GM12878 (cell line): ENCODE data around the gene IFI27L1. TPM values are rescaled to one million over a fixed set of nuclear protein-coding genes. Genes with fewer than 3 reads are reported as not detected.

Source experiments
- ATAC-seq: fragments of 200-7000 bp; cut with Tn5 transposase; 3 replicates; pipeline ENCODE4 v1.9.1; 2020; ENCODE audit warnings: mild to moderate bottlenecking, moderate library complexity
- BruUV-seq: library from RNA; stranded (reverse); fragments of 400-500 nt; replicated peaks from 2 replicates; lab custom pipeline; 2021; lab: Mats Ljungman, UMichigan
- CTCF ChIA-PET: fragments of 300-600 bp; sonication (Branson Sonifier 250); formaldehyde crosslinking; extraction: SDS; loops from one replicate; lab custom pipeline; 2021; ENCODE audit warnings: inconsistent platforms; lab: Yijun Ruan, JAX
- POLR2A ChIA-PET: fragments of 350-600 bp; formaldehyde crosslinking; extraction: SDS; loops from one replicate; lab custom pipeline; 2021; ENCODE audit warnings: inconsistent platforms; lab: Charles Lee
- RAD21 ChIA-PET: fragments of 300-600 bp; sonication (Branson Sonifier 250); formaldehyde crosslinking; loops from one replicate; lab custom pipeline; 2023; ENCODE audit warnings: antibody characterized with exemption; ENCODE audit not compliant: unreplicated experiment; lab: Charles Lee
- SMC1A ChIA-PET: fragments of 300-600 bp; sonication (Branson Sonifier 250); formaldehyde crosslinking; loops from one replicate; lab custom pipeline; 2023; ENCODE audit not compliant: unreplicated experiment, uncharacterized antibody; lab: Charles Lee
- DNase-seq: peaks from one replicate; pipeline ENCODE4 v3.0.0-alpha.2; 2011; ENCODE audit warnings: low read depth, low spot score
- FAIRE-seq: peaks from 3 replicates; lab custom pipeline; 2011; peaks lifted over from hg19 to GRCh38; lab: Jason Lieb, UNC
- H2AFZ ChIP-seq: 2 replicates; pipeline ENCODE4 v1.6.0; 2011; ENCODE audit warnings: low read depth, low read length, control low read depth; ENCODE audit not compliant: control insufficient read depth
- H3K27ac ChIP-seq: 2 replicates; pipeline ENCODE4 v1.5.1; 2011; ENCODE audit warnings: control low read depth; ENCODE audit not compliant: control insufficient read depth, insufficient read depth
- H3K27me3 ChIP-seq, 2 experiments: replicated peaks in 1 of 2; 2 replicates each; pipeline versions ENCODE4 v1.6.0 to v1.6.1; 2011; ENCODE audit warnings: low read length in 1 of 2; ENCODE audit not compliant: control insufficient read depth in 2 of 2, insufficient read depth in 2 of 2
- H3K36me3 ChIP-seq, 2 experiments: 2 replicates each; pipeline ENCODE4 v1.5.1; 2011; ENCODE audit warnings: low read length in 1 of 2; ENCODE audit not compliant: control insufficient read depth in 2 of 2, insufficient read depth in 2 of 2
- H3K4me1 ChIP-seq: 2 replicates; pipeline ENCODE4 v1.6.1; 2011; ENCODE audit warnings: mild to moderate bottlenecking, low read length, moderate library complexity, mixed read lengths; ENCODE audit not compliant: control insufficient read depth, insufficient read depth
- H3K4me2 ChIP-seq: 2 replicates; pipeline ENCODE4 v1.6.0; 2011; ENCODE audit warnings: control low read depth; ENCODE audit not compliant: control insufficient read depth, insufficient read depth
- H3K4me3 ChIP-seq: fragments of 200-600 bp; sonication (generic); 2 replicates; pipeline ENCODE4 v1.5.1; 2016
- H3K79me2 ChIP-seq: 2 replicates; pipeline ENCODE4 v1.6.0; 2011; ENCODE audit warnings: low read length; ENCODE audit not compliant: control insufficient read depth, insufficient read depth
- H3K9ac ChIP-seq: 2 replicates; pipeline ENCODE4 v1.8.0; 2011; ENCODE audit warnings: low read length, control low read depth, mixed read lengths; ENCODE audit not compliant: control insufficient read depth, insufficient read depth
- H3K9me3 ChIP-seq: replicated peaks from 3 replicates; pipeline ENCODE4 v1.5.1; 2011; ENCODE audit warnings: mild to moderate bottlenecking, low read length; ENCODE audit not compliant: control insufficient read depth, insufficient read depth
- H4K20me1 ChIP-seq: 2 replicates; pipeline ENCODE4 v1.6.0; 2011; ENCODE audit not compliant: control insufficient read depth, insufficient read depth
- CHD2 ChIP-seq: IDR thresholded peaks from 2 replicates; pipeline ENCODE4 v1.6.1; 2011; ENCODE audit warnings: low read depth, low read length, improper control_type of control experiment, borderline replicate concordance
- HDAC6 ChIP-seq: fragments of 200-600 bp; sonication (generic); IDR thresholded peaks from one replicate; pipeline ENCODE4 v1.8.0; 2017; ENCODE audit warnings: antibody characterized with exemption; ENCODE audit not compliant: unreplicated experiment
- KDM1A ChIP-seq: fragments of 200-600 bp; sonication (generic); IDR thresholded peaks from 2 replicates; pipeline ENCODE4 v1.6.1; 2016; ENCODE audit warnings: borderline replicate concordance
- NRF1 ChIP-seq: conservative IDR thresholded peaks from 2 replicates; pipeline ENCODE4 v1.6.1; 2011; ENCODE audit warnings: mild to moderate bottlenecking, low read depth, low read length, improper control_type of control experiment
- SMAD1 ChIP-seq: fragments of 450-650 bp; IDR thresholded peaks from 2 replicates; pipeline ENCODE4 v1.6.1; 2018; ENCODE audit warnings: mild to moderate bottlenecking, low read depth; ENCODE audit not compliant: partially characterized antibody
- TCF7 ChIP-seq: IDR thresholded peaks from 2 replicates; pipeline ENCODE4 v1.6.1; 2014; ENCODE audit warnings: antibody characterized with exemption, borderline replicate concordance
- WGBS: methylation state at CpG from one replicate; pipeline ENCODE4 v1.1.6; 2016; ENCODE audit warnings: low lambda C conversion rate; ENCODE audit not compliant: insufficient replicate concordance, insufficient coverage; ENCODE audit errors: missing lambda C conversion rate; 5-methylcytosine and 5-hydroxymethylcytosine counted together
- in situ Hi-C: fragments of 300-500 bp; cut with MboI; formaldehyde crosslinking; loops from 9 replicates; pipeline ENCODE4 v1.14.3; 2018; ENCODE audit warnings: mixed read lengths
- intact Hi-C: fragments of 100-400 bp; cut with micrococcal nuclease; formaldehyde crosslinking; loops from one replicate; pipeline ENCODE4 v1.14.2; 2022; ENCODE audit not compliant: unreplicated experiment
- polyA plus RNA-seq, 11 experiments: library from polyadenylated mRNA; depleted of rRNA in 4 of 11; unstranded in 6 of 11; stranded (reverse) in 5 of 11; fragments of >200 nt; fragmentation: Nextera tagmentation in 4 of 11; fragmentation: Illumina TruSeq in 1 of 11; extraction: Ambion mirVana in 4 of 11; extraction: Trizol in 1 of 11; gene quantifications; 1 replicate in 1 of 11; 2 replicates in 10 of 11; pipeline versions ENCODE4 v1.2.1 to v1.2.3, GENCODE V29; 2011 to 2016; ENCODE audit warnings: inconsistent platforms in 2 of 11, missing spikeins in 2 of 11, low read depth in 1 of 11
- total RNA-seq, 4 experiments: library from RNA; depleted of rRNA in 3 of 4; stranded (reverse); fragments of >200 nt in 3 of 4; fragmentation: Illumina TruSeq in 1 of 4; extraction: Trizol in 1 of 4; gene quantifications; 2 replicates each; pipeline versions ENCODE4 v1.2.1 to v1.2.3, GENCODE V29; 2013 to 2021
- TF ChIP-seq, protein P1 (sequence below): fragments of 450-650 bp; IDR thresholded peaks from 2 replicates; pipeline ENCODE4 v1.6.1; 2016; ENCODE audit warnings: mild to moderate bottlenecking, moderate library complexity, borderline replicate concordance
- TF ChIP-seq, protein P2 (sequence below): fragments of 450-650 bp; IDR thresholded peaks from 2 replicates; pipeline ENCODE4 v1.6.1; 2016; ENCODE audit warnings: mild to moderate bottlenecking
- TF ChIP-seq, protein P3 (sequence below): fragments of 150-350 bp; IDR thresholded peaks from 2 replicates; pipeline ENCODE4 v1.6.1; 2014; ENCODE audit warnings: mild to moderate bottlenecking, low read depth, low read length

The IFI27L1 gene
- total and polyA plus RNA-seq, 10 of the 15 experiments (the other 5 are each of a cell fraction or from before 2014, with no cell fraction given) = 17.4 to 38.8 (median 27.6) TPM

DNA sequence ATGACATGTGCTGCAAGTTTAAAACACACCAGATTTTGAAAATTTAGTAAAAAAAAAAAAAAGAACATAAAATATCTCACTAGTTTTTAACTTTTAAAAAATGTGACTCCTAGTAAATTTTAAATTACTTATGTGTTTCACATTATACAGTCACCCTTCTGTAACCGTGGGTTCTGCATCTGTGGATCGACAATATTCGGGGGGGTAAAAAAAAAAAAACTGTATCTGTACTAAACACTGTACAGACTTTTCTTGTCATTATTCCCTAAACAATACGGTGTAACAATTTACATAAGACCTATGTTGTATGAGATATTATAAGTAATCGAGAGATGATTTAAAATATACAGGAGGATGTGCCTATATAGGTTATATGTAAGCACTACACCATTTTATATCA lies 3.3 kb upstream of the IFI27L1 start:
- TF ChIP-seq KDM1A (no peak), TCF7 (no peak), NRF1 (no peak), CHD2 (no peak), HDAC6 (no peak), SMAD1 (no peak)
- TF ChIP-seq, protein P1, sequence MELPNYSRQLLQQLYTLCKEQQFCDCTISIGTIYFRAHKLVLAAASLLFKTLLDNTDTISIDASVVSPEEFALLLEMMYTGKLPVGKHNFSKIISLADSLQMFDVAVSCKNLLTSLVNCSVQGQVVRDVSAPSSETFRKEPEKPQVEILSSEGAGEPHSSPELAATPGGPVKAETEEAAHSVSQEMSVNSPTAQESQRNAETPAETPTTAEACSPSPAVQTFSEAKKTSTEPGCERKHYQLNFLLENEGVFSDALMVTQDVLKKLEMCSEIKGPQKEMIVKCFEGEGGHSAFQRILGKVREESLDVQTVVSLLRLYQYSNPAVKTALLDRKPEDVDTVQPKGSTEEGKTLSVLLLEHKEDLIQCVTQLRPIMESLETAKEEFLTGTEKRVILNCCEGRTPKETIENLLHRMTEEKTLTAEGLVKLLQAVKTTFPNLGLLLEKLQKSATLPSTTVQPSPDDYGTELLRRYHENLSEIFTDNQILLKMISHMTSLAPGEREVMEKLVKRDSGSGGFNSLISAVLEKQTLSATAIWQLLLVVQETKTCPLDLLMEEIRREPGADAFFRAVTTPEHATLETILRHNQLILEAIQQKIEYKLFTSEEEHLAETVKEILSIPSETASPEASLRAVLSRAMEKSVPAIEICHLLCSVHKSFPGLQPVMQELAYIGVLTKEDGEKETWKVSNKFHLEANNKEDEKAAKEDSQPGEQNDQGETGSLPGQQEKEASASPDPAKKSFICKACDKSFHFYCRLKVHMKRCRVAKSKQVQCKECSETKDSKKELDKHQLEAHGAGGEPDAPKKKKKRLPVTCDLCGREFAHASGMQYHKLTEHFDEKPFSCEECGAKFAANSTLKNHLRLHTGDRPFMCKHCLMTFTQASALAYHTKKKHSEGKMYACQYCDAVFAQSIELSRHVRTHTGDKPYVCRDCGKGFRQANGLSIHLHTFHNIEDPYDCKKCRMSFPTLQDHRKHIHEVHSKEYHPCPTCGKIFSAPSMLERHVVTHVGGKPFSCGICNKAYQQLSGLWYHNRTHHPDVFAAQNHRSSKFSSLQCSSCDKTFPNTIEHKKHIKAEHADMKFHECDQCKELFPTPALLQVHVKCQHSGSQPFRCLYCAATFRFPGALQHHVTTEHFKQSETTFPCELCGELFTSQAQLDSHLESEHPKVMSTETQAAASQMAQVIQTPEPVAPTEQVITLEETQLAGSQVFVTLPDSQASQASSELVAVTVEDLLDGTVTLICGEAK = peak; percentile 9; the same call in 1 of the 2 replicates
- TF ChIP-seq, protein P2, sequence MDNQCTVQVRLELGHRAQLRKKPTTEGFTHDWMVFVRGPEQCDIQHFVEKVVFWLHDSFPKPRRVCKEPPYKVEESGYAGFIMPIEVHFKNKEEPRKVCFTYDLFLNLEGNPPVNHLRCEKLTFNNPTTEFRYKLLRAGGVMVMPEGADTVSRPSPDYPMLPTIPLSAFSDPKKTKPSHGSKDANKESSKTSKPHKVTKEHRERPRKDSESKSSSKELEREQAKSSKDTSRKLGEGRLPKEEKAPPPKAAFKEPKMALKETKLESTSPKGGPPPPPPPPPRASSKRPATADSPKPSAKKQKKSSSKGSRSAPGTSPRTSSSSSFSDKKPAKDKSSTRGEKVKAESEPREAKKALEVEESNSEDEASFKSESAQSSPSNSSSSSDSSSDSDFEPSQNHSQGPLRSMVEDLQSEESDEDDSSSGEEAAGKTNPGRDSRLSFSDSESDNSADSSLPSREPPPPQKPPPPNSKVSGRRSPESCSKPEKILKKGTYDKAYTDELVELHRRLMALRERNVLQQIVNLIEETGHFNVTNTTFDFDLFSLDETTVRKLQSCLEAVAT = peak; percentile 94
- TF ChIP-seq, protein P3, sequence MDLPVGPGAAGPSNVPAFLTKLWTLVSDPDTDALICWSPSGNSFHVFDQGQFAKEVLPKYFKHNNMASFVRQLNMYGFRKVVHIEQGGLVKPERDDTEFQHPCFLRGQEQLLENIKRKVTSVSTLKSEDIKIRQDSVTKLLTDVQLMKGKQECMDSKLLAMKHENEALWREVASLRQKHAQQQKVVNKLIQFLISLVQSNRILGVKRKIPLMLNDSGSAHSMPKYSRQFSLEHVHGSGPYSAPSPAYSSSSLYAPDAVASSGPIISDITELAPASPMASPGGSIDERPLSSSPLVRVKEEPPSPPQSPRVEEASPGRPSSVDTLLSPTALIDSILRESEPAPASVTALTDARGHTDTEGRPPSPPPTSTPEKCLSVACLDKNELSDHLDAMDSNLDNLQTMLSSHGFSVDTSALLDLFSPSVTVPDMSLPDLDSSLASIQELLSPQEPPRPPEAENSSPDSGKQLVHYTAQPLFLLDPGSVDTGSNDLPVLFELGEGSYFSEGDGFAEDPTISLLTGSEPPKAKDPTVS = no peak
- SMC1A ChIA-PET = no interaction called here
- POLR2A ChIA-PET = no interaction called here
- in situ Hi-C loops (no loop called here), intact Hi-C loops (no loop called here)
- DNase-seq (no peak), FAIRE-seq (no peak), ATAC-seq (no peak)
- BruUV-seq = no TSS peak
- H2AFZ ChIP-seq = no peak overlapping the region
- CTCF ChIA-PET = interaction anchor here (0.9 to 1.2 kb wide), 3 partner anchors 25 to 58 kb away, joined by 3 to 6 read pairs (median 6); no protein-coding TSS in a partner anchor
- RAD21 ChIA-PET = no interaction called here
- H3K4me2 ChIP-seq = peak overlapping the region; percentile 89
- H3K27ac ChIP-seq = no peak overlapping the region
- H3K4me1 ChIP-seq = peaks cover 3% of the 10 kb centered on the region
- no peaks in the 10 kb centered on the region for H3K27me3 ChIP-seq
- H3K36me3 ChIP-seq = peaks cover 0 to 20% of the 10 kb centered on the region in 2 experiments; a peak in 3 of 4 replicates
- peaks cover 22% of the 10 kb centered on the region for H3K9me3 ChIP-seq
- 97% methylated on average over 5 of the region's 5 CpGs for WGBS
- H3K79me2 ChIP-seq = peaks cover 84% of the 10 kb centered on the region
- H3K9ac ChIP-seq = no peak overlapping the region
- peaks cover 5% of the 10 kb centered on the region; the same call in 1 of the 2 replicates for H4K20me1 ChIP-seq
- peak overlapping the region; percentile 72 for H3K4me3 ChIP-seq
